Naive thymus-derived CD8-positive, alpha-beta T cell (primary cell): ENCODE measurements around the gene PCOLCE2. TPM values are rescaled to one million over a fixed set of nuclear protein-coding genes. Genes with fewer than 3 reads are reported as not detected.

Source experiments
- ATAC-seq, 2 donors: fragments of 150-1000 bp; cut with Tn5 transposase in 1 of 2; sonication (Bioruptor Pico), chemical (Tn5 transposase) in 1 of 2; 1 replicate in 1 of 2; 2 replicates in 1 of 2; pipeline ENCODE4 v1.10.0; 2021; ENCODE audit warnings: mild to moderate bottlenecking in 2 of 2, moderate library complexity in 2 of 2
- POLR2A ChIA-PET: fragments of 350-600 bp; sonication (Branson Sonifier 250); formaldehyde crosslinking; loops from one replicate; lab custom pipeline; 2021; ENCODE audit warnings: antibody characterized with exemption; lab: Charles Lee
- DNase-seq, 10 donors: peaks; one replicate each; pipeline versions ENCODE4 v3.0.0 to v3.0.0-alpha.2; 2020 to 2022
- H3K27ac Mint-ChIP-seq, 10 donors: one replicate each; pipeline ENCODE4 v1.8.0; 2020 to 2022; ENCODE audit warnings: mild to moderate bottlenecking in 10 of 10, mixed read lengths in 10 of 10, moderate library complexity in 4 of 10, inconsistent platforms in 1 of 10
- H3K27me3 Mint-ChIP-seq, 5 donors: one replicate each; pipeline ENCODE4 v1.8.0; 2021 to 2022; ENCODE audit warnings: mixed read lengths in 5 of 5
- H3K36me3 Mint-ChIP-seq, 3 donors: one replicate each; pipeline ENCODE4 v1.8.0; 2020 to 2022; ENCODE audit warnings: mixed read lengths in 3 of 3, mild to moderate bottlenecking in 2 of 3, inconsistent platforms in 1 of 3
- H3K4me1 Mint-ChIP-seq, 4 donors: one replicate each; pipeline ENCODE4 v1.8.0; 2021 to 2022; ENCODE audit warnings: mixed read lengths in 4 of 4
- H3K4me3 Mint-ChIP-seq, 10 donors: one replicate each; pipeline ENCODE4 v1.8.0; 2020 to 2022; ENCODE audit warnings: mild to moderate bottlenecking in 10 of 10, mixed read lengths in 10 of 10, moderate library complexity in 6 of 10, inconsistent platforms in 1 of 10
- H3K9me3 Mint-ChIP-seq, 9 donors: one replicate each; pipeline ENCODE4 v1.8.0; 2020 to 2022; ENCODE audit warnings: mixed read lengths in 9 of 9, mild to moderate bottlenecking in 3 of 9, inconsistent platforms in 1 of 9, moderate library complexity in 1 of 9
- polyA plus RNA-seq, 3 donors: library from polyadenylated mRNA; unstranded; fragments of 300-500 nt; fragmentation: Illumina TruSeq; gene quantifications; one replicate each; pipeline ENCODE4 v1.2.3, GENCODE V29; 2021
- total RNA-seq, 8 experiments: library from RNA in 2 of 8; stranded (reverse) in 2 of 8; gene quantifications; one replicate each; pipeline ENCODE4 v1.2.3 and lab custom pipeline; 2021 to 2026

PCOLCE2 gene
- total and polyA plus RNA-seq, 5 experiments from 2014 or later = not detected

DNA sequence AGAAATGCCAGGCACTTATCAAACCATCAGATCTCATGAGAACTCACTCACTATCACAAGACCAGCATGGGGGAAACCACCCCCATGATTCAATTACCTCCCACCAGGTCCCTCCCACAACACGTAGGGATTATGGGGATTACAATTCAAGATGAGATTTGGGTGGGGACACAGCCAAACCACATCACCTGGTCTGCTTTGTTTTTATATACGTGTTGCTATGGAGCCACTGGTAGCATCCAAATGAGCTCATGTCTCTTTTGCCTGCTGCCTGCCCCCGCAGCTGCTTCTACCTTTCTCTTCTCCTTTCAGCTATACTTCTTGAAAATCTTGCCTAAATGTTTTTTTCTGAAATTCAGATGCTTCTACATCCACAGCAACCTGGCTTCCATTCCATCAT is 26.8 kb upstream of the PCOLCE2 start:
- Mint-ChIP-seq H3K27ac (peak overlapping the region in 1 of 10 donors; percentile 20), H3K36me3 (no peaks in the 10 kb centered on the region), H3K4me3 (no peak overlapping the region), H3K9me3 (peaks cover 0 to 7% (median 0%) of the 10 kb centered on the region in 9 donors), H3K4me1 (no peaks in the 10 kb centered on the region), H3K27me3 (peaks cover 0 to 20% (median 12%) of the 10 kb centered on the region in 5 donors)
- DNase-seq = no peak
- ATAC-seq = no peak
- POLR2A ChIA-PET = no interaction called here

DNA sequence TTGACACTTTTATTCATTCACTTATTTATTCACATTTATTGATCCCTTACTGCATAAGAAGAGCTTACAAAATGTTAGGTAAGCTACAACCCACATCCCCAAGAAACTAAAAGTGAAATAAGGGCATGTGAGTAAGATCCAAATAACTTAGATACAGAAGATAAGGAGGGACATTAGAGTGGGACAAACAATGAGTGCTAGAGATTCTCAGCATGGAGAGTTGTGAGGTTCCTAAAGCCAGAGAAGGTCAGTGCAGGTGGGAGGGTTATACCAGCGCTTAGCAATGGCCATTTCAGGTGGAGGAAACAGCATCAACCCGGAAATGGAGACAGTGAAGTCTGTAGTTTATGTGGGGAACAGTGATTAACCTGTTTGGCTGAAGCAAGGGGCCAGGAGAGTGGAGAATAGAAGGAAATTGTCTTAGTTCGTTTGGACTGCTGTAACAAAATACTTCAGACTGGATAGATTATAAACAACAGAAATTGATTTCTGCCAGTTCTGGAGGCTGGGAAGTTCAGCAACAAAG is 25.5 kb upstream of the PCOLCE2 start:
- no peak for ATAC-seq
- DNase-seq = no peak
- POLR2A ChIA-PET = no interaction called here
- Mint-ChIP-seq H3K4me1 (no peaks in the 10 kb centered on the region), H3K27ac (no peak overlapping the region), H3K27me3 (peaks cover 0 to 23% (median 11%) of the 10 kb centered on the region in 5 donors), H3K36me3 (no peaks in the 10 kb centered on the region), H3K4me3 (no peak overlapping the region), H3K9me3 (peaks cover 0 to 7% (median 0%) of the 10 kb centered on the region in 9 donors)

GRCh38 chr3:142913432-142913831 is 24.5 kb upstream of the PCOLCE2 start:
- POLR2A ChIA-PET = no interaction called here
- Mint-ChIP-seq H3K9me3 (peaks cover 0 to 7% (median 0%) of the 10 kb centered on the region in 9 donors), H3K4me3 (no peak overlapping the region), H3K27ac (no peak overlapping the region), H3K27me3 (peaks cover 0 to 27% (median 13%) of the 10 kb centered on the region in 5 donors), H3K36me3 (no peaks in the 10 kb centered on the region), H3K4me1 (no peaks in the 10 kb centered on the region)
- no peak for ATAC-seq
- no peak for DNase-seq

GRCh38 chr3:142912402-142913172 is 23.7 kb upstream of the PCOLCE2 start:
- no peak for DNase-seq
- no peak overlapping the region for H3K4me3 Mint-ChIP-seq
- no peak for ATAC-seq
- H3K27me3 Mint-ChIP-seq = peaks cover 7 to 27% (median 13%) of the 10 kb centered on the region in 5 donors
- POLR2A ChIA-PET = no interaction called here
- H3K4me1 Mint-ChIP-seq = no peaks in the 10 kb centered on the region
- peaks cover 0 to 7% (median 0%) of the 10 kb centered on the region in 9 donors for H3K9me3 Mint-ChIP-seq
- peak overlapping the region in 1 of 10 donors; percentile 15 for H3K27ac Mint-ChIP-seq
- no peaks in the 10 kb centered on the region for H3K36me3 Mint-ChIP-seq

GRCh38 chr3:142910280-142910679 is 21.4 kb upstream of the PCOLCE2 start:
- H3K9me3 Mint-ChIP-seq = no peaks in the 10 kb centered on the region
- no peak overlapping the region for H3K27ac Mint-ChIP-seq
- H3K36me3 Mint-ChIP-seq = no peaks in the 10 kb centered on the region
- POLR2A ChIA-PET = no interaction called here
- DNase-seq (no peak), ATAC-seq (no peak)
- H3K27me3 Mint-ChIP-seq = peaks cover 8 to 22% (median 14%) of the 10 kb centered on the region in 5 donors
- H3K4me3 Mint-ChIP-seq = no peak overlapping the region
- H3K4me1 Mint-ChIP-seq = peaks cover 0 to 2% (median 0%) of the 10 kb centered on the region in 4 donors

DNA sequence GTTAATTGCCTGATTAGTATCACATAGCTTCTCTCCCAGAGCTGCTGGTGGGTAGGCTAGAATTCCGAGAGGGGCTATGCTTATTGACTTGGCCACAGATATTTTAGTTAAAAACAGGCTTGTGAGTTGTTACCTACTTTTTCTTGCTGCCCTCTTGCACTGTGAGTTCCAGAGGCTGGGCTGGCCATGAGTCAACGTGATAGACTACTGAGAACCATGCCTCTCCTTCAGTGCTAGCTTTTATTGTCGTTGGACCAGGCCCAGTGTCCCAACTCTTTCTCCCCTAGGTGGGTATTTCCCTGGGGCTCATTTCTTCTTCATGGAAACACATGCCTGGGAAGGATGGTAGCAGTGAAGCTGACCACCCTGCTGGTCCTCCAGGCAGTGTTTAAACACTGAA is 20.4 kb upstream of the PCOLCE2 start:
- Mint-ChIP-seq H3K4me3 (no peak overlapping the region), H3K27me3 (peaks cover 7 to 24% (median 21%) of the 10 kb centered on the region in 5 donors), H3K9me3 (no peaks in the 10 kb centered on the region), H3K27ac (no peak overlapping the region), H3K4me1 (peaks cover 0 to 6% (median 3%) of the 10 kb centered on the region in 4 donors), H3K36me3 (no peaks in the 10 kb centered on the region)
- POLR2A ChIA-PET = no interaction called here
- no peak for DNase-seq
- ATAC-seq = no peak

GRCh38 chr3:142907996-142908395 is 19.1 kb upstream of the PCOLCE2 start:
- H3K27ac Mint-ChIP-seq = no peak overlapping the region
- ATAC-seq (no peak), DNase-seq (no peak)
- no peaks in the 10 kb centered on the region for H3K9me3 Mint-ChIP-seq
- no peak overlapping the region for H3K4me3 Mint-ChIP-seq
- peaks cover 0 to 6% (median 3%) of the 10 kb centered on the region in 4 donors for H3K4me1 Mint-ChIP-seq
- H3K36me3 Mint-ChIP-seq = no peaks in the 10 kb centered on the region
- peaks cover 8 to 26% (median 23%) of the 10 kb centered on the region in 5 donors for H3K27me3 Mint-ChIP-seq
- POLR2A ChIA-PET = no interaction called here

GRCh38 chr3:142904639-142905436 is 16.0 kb upstream of the PCOLCE2 start:
- no peak overlapping the region for H3K27ac Mint-ChIP-seq
- no peaks in the 10 kb centered on the region for H3K36me3 Mint-ChIP-seq
- peaks cover 8 to 30% (median 18%) of the 10 kb centered on the region in 5 donors for H3K27me3 Mint-ChIP-seq
- ATAC-seq (peak; percentile 49 to 53), DNase-seq (peak in 1 of 10 donors; percentile 2)
- H3K9me3 Mint-ChIP-seq = no peaks in the 10 kb centered on the region
- no peak overlapping the region for H3K4me3 Mint-ChIP-seq
- H3K4me1 Mint-ChIP-seq = peaks cover 0 to 6% (median 3%) of the 10 kb centered on the region in 4 donors
- POLR2A ChIA-PET = no interaction called here

DNA sequence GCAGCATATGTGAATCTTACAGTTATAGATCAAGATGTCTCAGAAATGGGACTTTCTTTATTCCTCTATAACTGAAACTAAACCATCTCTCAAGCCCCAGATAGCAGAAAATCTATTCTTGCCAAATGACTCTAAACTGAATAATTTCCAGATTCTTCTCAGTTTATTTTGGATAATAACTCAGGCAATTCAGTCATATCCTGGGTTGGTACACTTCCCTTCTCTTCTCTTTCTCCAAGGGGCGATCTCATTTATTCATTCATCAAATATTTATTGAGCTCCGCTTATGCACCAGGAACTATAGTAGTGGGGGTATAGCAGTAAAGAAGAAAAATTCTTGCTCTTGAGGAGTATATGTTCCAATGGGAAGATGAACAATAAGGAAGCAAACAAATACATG is 13.5 kb upstream of the PCOLCE2 start:
- POLR2A ChIA-PET = no interaction called here

DNA sequence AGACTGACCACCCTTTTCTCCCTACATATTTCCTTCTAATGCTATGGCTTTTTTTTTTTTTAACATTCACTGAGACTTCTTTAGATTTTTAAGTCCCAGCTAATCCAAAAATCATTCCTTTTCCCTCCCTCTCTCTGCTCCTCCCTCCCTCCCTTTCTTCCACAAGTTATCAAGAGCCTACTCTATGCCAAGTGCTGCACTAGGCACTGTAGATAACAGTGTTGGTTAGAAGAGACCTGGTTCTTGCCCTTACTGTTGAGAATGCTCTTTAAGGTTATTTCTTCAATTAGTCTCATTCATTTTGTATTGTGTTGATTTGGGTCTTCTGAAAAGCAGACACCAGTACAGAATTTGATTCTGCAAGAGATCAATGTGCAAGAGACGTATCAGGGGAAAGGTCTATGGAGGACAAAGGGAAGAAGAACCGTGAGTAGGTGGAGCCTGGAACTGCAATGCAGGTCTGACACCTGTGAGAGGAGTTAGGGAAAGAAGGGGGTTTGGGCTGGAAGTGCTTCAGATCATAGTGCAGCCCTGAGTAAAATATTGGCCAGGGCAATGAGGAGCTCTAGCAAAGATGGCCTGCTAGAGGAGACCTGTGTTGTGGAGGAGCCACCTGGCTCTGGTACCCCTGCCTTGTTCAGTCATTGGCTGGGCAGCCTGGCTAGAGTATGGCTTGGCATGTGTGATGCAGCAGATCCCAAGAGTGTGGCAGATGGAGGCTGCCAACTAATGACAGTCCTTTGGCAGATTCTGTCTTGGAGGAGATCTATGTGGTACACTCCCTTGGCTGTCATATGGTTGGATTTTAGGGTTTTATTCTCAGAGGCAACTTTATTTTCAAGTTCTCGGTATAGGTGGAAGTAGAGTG is 9.7 kb upstream of the PCOLCE2 start:
- H3K9me3 Mint-ChIP-seq = peaks cover 0 to 5% (median 0%) of the 10 kb centered on the region in 9 donors
- DNase-seq (no peak), ATAC-seq (no peak)
- no peak overlapping the region for H3K27ac Mint-ChIP-seq
- H3K27me3 Mint-ChIP-seq = peaks cover 0 to 19% (median 16%) of the 10 kb centered on the region in 5 donors
- H3K4me3 Mint-ChIP-seq = no peak overlapping the region
- peaks cover 0 to 4% (median 2%) of the 10 kb centered on the region in 3 donors for H3K36me3 Mint-ChIP-seq
- POLR2A ChIA-PET = no interaction called here
- H3K4me1 Mint-ChIP-seq = no peaks in the 10 kb centered on the region

More for the DNA sequence above, 13.5 kb upstream of the PCOLCE2 start:
- Mint-ChIP-seq H3K36me3 (peaks cover 0 to 4% (median 2%) of the 10 kb centered on the region in 3 donors), H3K4me3 (no peak overlapping the region), H3K27ac (no peak overlapping the region), H3K27me3 (peaks cover 0 to 30% (median 25%) of the 10 kb centered on the region in 5 donors), H3K9me3 (peaks cover 0 to 3% (median 0%) of the 10 kb centered on the region in 9 donors), H3K4me1 (peaks cover 0 to 6% (median 3%) of the 10 kb centered on the region in 4 donors)
- no peak for ATAC-seq
- DNase-seq = no peak

DNA sequence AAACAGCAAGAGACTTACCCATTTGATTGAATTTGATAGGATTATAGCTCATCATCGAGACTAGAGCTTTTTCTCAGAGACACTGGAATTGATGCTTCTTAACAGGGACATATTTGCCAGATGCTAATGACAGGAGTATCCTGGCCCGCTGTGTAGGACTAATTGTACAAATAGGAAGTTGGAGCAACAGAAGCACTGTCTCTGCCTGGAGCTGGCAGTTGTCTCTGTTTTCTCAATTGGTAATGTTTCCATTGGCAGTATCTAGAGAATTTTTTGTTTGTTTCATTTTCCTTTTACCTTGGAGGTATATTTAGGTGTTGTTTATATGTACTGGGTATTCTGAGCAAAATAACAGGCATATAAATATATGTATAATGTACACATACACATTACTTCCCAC is 8.9 kb upstream of the PCOLCE2 start:
- DNase-seq (no peak), ATAC-seq (no peak)
- POLR2A ChIA-PET = no interaction called here
- H3K4me1 Mint-ChIP-seq = no peaks in the 10 kb centered on the region
- no peak overlapping the region for H3K27ac Mint-ChIP-seq
- peaks cover 4 to 18% (median 16%) of the 10 kb centered on the region in 5 donors for H3K27me3 Mint-ChIP-seq
- H3K36me3 Mint-ChIP-seq = peaks cover 0 to 4% (median 2%) of the 10 kb centered on the region in 3 donors
- H3K4me3 Mint-ChIP-seq = no peak overlapping the region
- peaks cover 0 to 5% (median 0%) of the 10 kb centered on the region in 9 donors for H3K9me3 Mint-ChIP-seq

GRCh38 chr3:142896996-142897395 is 8.1 kb upstream of the PCOLCE2 start:
- H3K27me3 Mint-ChIP-seq = peaks cover 13 to 19% (median 17%) of the 10 kb centered on the region in 5 donors
- H3K27ac Mint-ChIP-seq = no peak overlapping the region
- ATAC-seq (no peak), DNase-seq (no peak)
- H3K4me3 Mint-ChIP-seq = no peak overlapping the region
- peaks cover 0 to 4% (median 2%) of the 10 kb centered on the region in 3 donors for H3K36me3 Mint-ChIP-seq
- POLR2A ChIA-PET = no interaction called here
- H3K4me1 Mint-ChIP-seq = no peaks in the 10 kb centered on the region
- H3K9me3 Mint-ChIP-seq = peaks cover 0 to 5% (median 0%) of the 10 kb centered on the region in 9 donors
